Mesendoderm (in vitro differentiated cells): ENCODE results near the gene ST6GAL2.
A peak's percentile ranks its signal among the peaks of the same experiment; 100 is the strongest.

Experiments
- DNase-seq: peaks from one replicate; pipeline ENCODE4 v3.0.0; 2013
- H2AK5ac ChIP-seq: 2 replicates; pipeline ENCODE4 v1.6.1; 2013; ENCODE audit warnings: low read length, inconsistent platforms
- H2BK120ac ChIP-seq: 2 replicates; pipeline ENCODE4 v1.6.1; 2013; ENCODE audit warnings: low read depth, mild to moderate bottlenecking, low read length, moderate library complexity, mixed read lengths
- H2BK15ac ChIP-seq: replicated peaks from 2 replicates; pipeline ENCODE4 v1.6.1; 2013; ENCODE audit warnings: low read depth, mild to moderate bottlenecking, moderate library complexity
- H2BK5ac ChIP-seq: 2 replicates; pipeline ENCODE4 v1.6.1; 2013; ENCODE audit warnings: low read length, inconsistent platforms
- H3K18ac ChIP-seq: 2 replicates; pipeline ENCODE4 v1.6.1; 2013; ENCODE audit warnings: mild to moderate bottlenecking, low read length, mixed read lengths
- H3K23ac ChIP-seq: one replicate; pipeline ENCODE4 v1.6.1; 2013; ENCODE audit warnings: low read length
- H3K27ac ChIP-seq: 2 replicates; pipeline ENCODE4 v1.5.1; 2013; ENCODE audit warnings: low read depth, mild to moderate bottlenecking, inconsistent platforms, low read length, moderate library complexity
- H3K27me3 ChIP-seq: 2 replicates; pipeline ENCODE4 v1.6.1; 2013; ENCODE audit warnings: low read length, control low read depth, mild to moderate bottlenecking, inconsistent platforms; ENCODE audit not compliant: insufficient read depth, poor library complexity
- H3K36me3 ChIP-seq: 2 replicates; pipeline ENCODE4 v1.6.1; 2013; ENCODE audit warnings: low read length, inconsistent platforms; ENCODE audit not compliant: control insufficient read depth, insufficient read depth
- H3K4ac ChIP-seq: one replicate; pipeline ENCODE4 v1.6.1; 2013; ENCODE audit warnings: low read depth, mild to moderate bottlenecking, low read length, moderate library complexity
- H3K4me1 ChIP-seq: 2 replicates; pipeline ENCODE4 v1.6.1; 2013; ENCODE audit warnings: low read depth, low read length, inconsistent platforms; ENCODE audit not compliant: control insufficient read depth
- H3K4me2 ChIP-seq: 2 replicates; pipeline ENCODE4 v1.6.1; 2013; ENCODE audit warnings: low read length
- H3K4me3 ChIP-seq: 2 replicates; pipeline ENCODE4 v1.5.1; 2013; ENCODE audit warnings: mild to moderate bottlenecking, low read length
- H3K56ac ChIP-seq: one replicate; pipeline ENCODE4 v1.6.1; 2013; ENCODE audit warnings: low read length
- H3K79me1 ChIP-seq: 2 replicates; pipeline ENCODE4 v1.6.1; 2013; ENCODE audit warnings: low read length, inconsistent platforms
- H3K79me2 ChIP-seq: 2 replicates; pipeline ENCODE4 v1.6.1; 2013; ENCODE audit warnings: mild to moderate bottlenecking, low read length; ENCODE audit not compliant: control insufficient read depth, insufficient read depth
- H3K9ac ChIP-seq: 2 replicates; pipeline ENCODE4 v1.6.1; 2013; ENCODE audit warnings: low read length, inconsistent platforms
- H4K5ac ChIP-seq: one replicate; pipeline ENCODE4 v1.6.1; 2013; ENCODE audit warnings: low read length
- H4K8ac ChIP-seq: one replicate; pipeline ENCODE4 v1.6.1; 2013; ENCODE audit warnings: low read depth, mild to moderate bottlenecking, control low read depth, low read length, moderate library complexity
- WGBS: extraction: QIAGEN DNeasy Blood & Tissue Kit; methylation state at CpG from one replicate; pipeline ENCODE4 v1.1.7; 2013; ENCODE audit warnings: low lambda C conversion rate, missing lambda C conversion rate; ENCODE audit not compliant: insufficient coverage; ENCODE audit errors: extremely low coverage; 5-methylcytosine and 5-hydroxymethylcytosine counted together

ST6GAL2 gene

DNA sequence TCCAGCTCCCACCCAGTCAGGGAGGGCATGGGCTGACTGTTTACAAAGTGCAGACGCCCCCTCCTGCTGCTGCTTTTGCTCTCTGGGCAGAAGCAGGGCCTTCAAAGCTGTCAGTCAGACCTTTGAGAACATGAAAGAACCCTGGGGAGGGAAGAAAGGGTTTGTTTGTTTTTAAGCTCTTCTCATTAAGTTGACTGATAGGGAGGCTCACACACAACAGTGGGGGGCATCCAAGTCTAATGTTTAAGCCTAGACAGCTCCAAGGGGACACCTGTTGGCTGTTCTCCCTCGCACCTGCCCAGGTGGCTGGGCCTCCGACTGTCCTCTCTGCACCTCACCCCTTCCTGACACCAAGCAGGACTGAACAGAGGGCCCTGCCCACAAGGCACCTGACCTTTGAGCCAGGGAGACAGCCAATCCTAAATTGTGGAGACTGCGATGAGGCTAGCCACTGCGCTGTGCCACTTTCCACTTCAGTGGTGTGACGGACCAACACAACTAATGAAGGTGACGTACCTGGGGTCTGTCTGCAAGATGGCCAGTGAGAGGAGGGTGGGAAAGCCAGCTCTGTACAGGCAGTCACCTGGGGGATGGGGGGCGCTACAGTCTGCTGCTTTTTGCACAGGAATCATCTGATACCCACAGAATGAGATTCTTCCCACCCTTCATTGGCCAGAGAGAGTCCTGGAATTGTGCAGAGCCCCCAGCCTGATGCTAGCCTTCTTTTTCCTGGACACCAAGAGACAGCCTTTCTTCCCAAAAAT is 16.3 kb downstream of the ST6GAL2 start:
- no peaks in the 10 kb centered on the region for H3K79me2 ChIP-seq
- H2BK5ac ChIP-seq = no peak overlapping the region
- H2AK5ac ChIP-seq = no peak overlapping the region
- no CpG with 5 or more reads among the region's 8 CpGs for WGBS
- H3K4ac ChIP-seq = no peak overlapping the region
- H3K23ac ChIP-seq = no peak overlapping the region
- H3K4me3 ChIP-seq = no peak overlapping the region
- H3K56ac ChIP-seq = no peak overlapping the region
- peak; percentile 59 for DNase-seq
- H3K79me1 ChIP-seq = no peaks in the 10 kb centered on the region
- H3K4me1 ChIP-seq = no peaks in the 10 kb centered on the region
- H3K4me2 ChIP-seq = no peak overlapping the region
- H2BK15ac ChIP-seq = no peak overlapping the region
- H3K36me3 ChIP-seq = no peaks in the 10 kb centered on the region
- no peaks in the 10 kb centered on the region for H3K27me3 ChIP-seq
- no peak overlapping the region for H3K9ac ChIP-seq
- no peak overlapping the region for H3K27ac ChIP-seq
- H4K8ac ChIP-seq = no peak overlapping the region
- H3K18ac ChIP-seq = no peak overlapping the region
- no peak overlapping the region for H2BK120ac ChIP-seq
- no peak overlapping the region for H4K5ac ChIP-seq

DNA sequence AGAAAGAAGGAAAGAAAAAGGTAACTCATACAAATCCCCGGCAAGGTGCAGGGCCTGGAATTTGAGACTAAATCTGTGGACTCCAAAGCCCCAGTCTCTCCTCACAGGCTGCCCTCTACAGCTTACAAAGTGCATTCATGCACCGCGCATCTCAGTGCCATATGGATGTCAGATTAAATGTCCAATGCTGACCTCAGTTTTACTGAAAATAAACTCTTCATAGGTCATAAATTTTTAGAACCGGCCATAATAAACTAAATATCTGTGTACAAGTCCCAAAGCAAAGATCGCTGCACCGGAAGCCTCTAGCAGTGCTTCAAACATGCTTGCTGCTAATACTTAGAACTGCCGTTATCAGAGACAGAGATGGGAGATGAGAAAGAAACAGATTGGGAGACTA is 17.7 kb downstream of the ST6GAL2 start:
- Histone ChIP-seq H3K79me1 (no peaks in the 10 kb centered on the region), H3K4ac (no peak overlapping the region), H3K4me3 (no peak overlapping the region), H4K8ac (no peak overlapping the region), H3K4me2 (no peak overlapping the region), H3K56ac (no peak overlapping the region), H3K23ac (no peak overlapping the region), H3K36me3 (no peaks in the 10 kb centered on the region), H4K5ac (no peak overlapping the region), H2BK120ac (no peak overlapping the region), H3K79me2 (no peaks in the 10 kb centered on the region), H2BK15ac (no peak overlapping the region), H2AK5ac (no peak overlapping the region), H3K9ac (no peak overlapping the region), H3K18ac (no peak overlapping the region), H2BK5ac (no peak overlapping the region), H3K4me1 (no peaks in the 10 kb centered on the region), H3K27me3 (no peaks in the 10 kb centered on the region), H3K27ac (no peak overlapping the region)
- WGBS = no CpG with 5 or more reads among the region's 7 CpGs
- DNase-seq = peak; percentile 61

GRCh38 chr2:106867196-106867953 is 18.6 kb downstream of the ST6GAL2 start:
- no peak overlapping the region for H3K56ac ChIP-seq
- no peak overlapping the region for H3K4me3 ChIP-seq
- no peak overlapping the region for H3K23ac ChIP-seq
- H4K5ac ChIP-seq = no peak overlapping the region
- no peak overlapping the region for H3K9ac ChIP-seq
- no peak overlapping the region for H4K8ac ChIP-seq
- H3K36me3 ChIP-seq = no peaks in the 10 kb centered on the region
- no peak overlapping the region for H2BK120ac ChIP-seq
- no peak overlapping the region for H3K27ac ChIP-seq
- no peaks in the 10 kb centered on the region for H3K27me3 ChIP-seq
- H2BK5ac ChIP-seq = no peak overlapping the region
- no peak overlapping the region for H2AK5ac ChIP-seq
- no peaks in the 10 kb centered on the region for H3K79me2 ChIP-seq
- H3K4ac ChIP-seq = no peak overlapping the region
- no peak overlapping the region for H3K18ac ChIP-seq
- H3K4me1 ChIP-seq = no peaks in the 10 kb centered on the region
- DNase-seq = no peak
- no peaks in the 10 kb centered on the region for H3K79me1 ChIP-seq
- no peak overlapping the region for H2BK15ac ChIP-seq
- no peak overlapping the region for H3K4me2 ChIP-seq
- WGBS = no CpG with 5 or more reads among the region's 10 CpGs

- H3K4ac ChIP-seq = no peak overlapping the region
- no peaks in the 10 kb centered on the region for H3K79me1 ChIP-seq
- H4K8ac ChIP-seq = no peak overlapping the region
- no peaks in the 10 kb centered on the region for H3K79me2 ChIP-seq
- H3K56ac ChIP-seq = no peak overlapping the region
- WGBS = no CpG with 5 or more reads among the region's 3 CpGs
- H4K5ac ChIP-seq = no peak overlapping the region
- H2AK5ac ChIP-seq = no peak overlapping the region
- H3K4me1 ChIP-seq = no peaks in the 10 kb centered on the region
- H3K27ac ChIP-seq = no peak overlapping the region
- H3K9ac ChIP-seq = no peak overlapping the region
- H2BK120ac ChIP-seq = no peak overlapping the region
- no peak overlapping the region for H3K23ac ChIP-seq
- DNase-seq = no peak
- no peak overlapping the region for H3K4me3 ChIP-seq
- H3K27me3 ChIP-seq = no peaks in the 10 kb centered on the region
- no peak overlapping the region for H3K4me2 ChIP-seq
- H2BK5ac ChIP-seq = no peak overlapping the region
- H3K18ac ChIP-seq = no peak overlapping the region
- no peaks in the 10 kb centered on the region for H3K36me3 ChIP-seq
- no peak overlapping the region for H2BK15ac ChIP-seq
Observed at GRCh38 chr2:106866641-106867040, 19.3 kb downstream of the ST6GAL2 start.

DNA sequence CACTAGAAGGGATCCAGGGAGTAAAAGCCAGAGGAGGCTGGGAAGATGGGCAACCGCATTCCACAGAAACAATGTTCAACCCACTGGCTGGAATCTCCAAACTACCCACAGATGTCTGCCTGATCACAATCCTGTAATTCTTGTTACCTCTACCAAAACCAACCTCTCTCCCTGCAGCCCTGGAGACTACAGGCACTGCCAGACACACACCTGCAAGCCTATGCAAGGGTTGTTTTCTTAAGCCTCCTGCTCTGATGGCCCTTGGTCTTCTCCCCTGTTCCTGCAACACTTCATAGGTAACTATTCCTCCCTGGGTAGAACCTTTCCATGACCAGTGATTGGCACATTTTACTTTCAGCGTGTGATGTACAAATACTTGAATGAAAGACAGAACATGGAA is 21.9 kb downstream of the ST6GAL2 start:
- H3K56ac ChIP-seq = no peak overlapping the region
- no peak overlapping the region for H2BK5ac ChIP-seq
- no peak overlapping the region for H3K4me3 ChIP-seq
- no peaks in the 10 kb centered on the region for H3K4me1 ChIP-seq
- H2AK5ac ChIP-seq = no peak overlapping the region
- H3K4ac ChIP-seq = no peak overlapping the region
- no peak overlapping the region for H3K27ac ChIP-seq
- no peaks in the 10 kb centered on the region for H3K27me3 ChIP-seq
- H3K36me3 ChIP-seq = no peaks in the 10 kb centered on the region
- no peak overlapping the region for H2BK120ac ChIP-seq
- DNase-seq = no peak
- H2BK15ac ChIP-seq = no peak overlapping the region
- H3K79me1 ChIP-seq = no peaks in the 10 kb centered on the region
- H3K23ac ChIP-seq = no peak overlapping the region
- no CpG with 5 or more reads among the region's 2 CpGs for WGBS
- H3K18ac ChIP-seq = no peak overlapping the region
- no peaks in the 10 kb centered on the region for H3K79me2 ChIP-seq
- no peak overlapping the region for H3K4me2 ChIP-seq
- H4K8ac ChIP-seq = no peak overlapping the region
- no peak overlapping the region for H4K5ac ChIP-seq
- no peak overlapping the region for H3K9ac ChIP-seq
